ENCODE data around the gene AHCYL2.

AHCYL2 gene

GRCh38 chr7:129224251-129225205, at the start of gene AHCYL2:
Gene AHCYL2 (plus strand): TSS chr7:129225030.
- FAIRE-seq = no peak

DNA sequence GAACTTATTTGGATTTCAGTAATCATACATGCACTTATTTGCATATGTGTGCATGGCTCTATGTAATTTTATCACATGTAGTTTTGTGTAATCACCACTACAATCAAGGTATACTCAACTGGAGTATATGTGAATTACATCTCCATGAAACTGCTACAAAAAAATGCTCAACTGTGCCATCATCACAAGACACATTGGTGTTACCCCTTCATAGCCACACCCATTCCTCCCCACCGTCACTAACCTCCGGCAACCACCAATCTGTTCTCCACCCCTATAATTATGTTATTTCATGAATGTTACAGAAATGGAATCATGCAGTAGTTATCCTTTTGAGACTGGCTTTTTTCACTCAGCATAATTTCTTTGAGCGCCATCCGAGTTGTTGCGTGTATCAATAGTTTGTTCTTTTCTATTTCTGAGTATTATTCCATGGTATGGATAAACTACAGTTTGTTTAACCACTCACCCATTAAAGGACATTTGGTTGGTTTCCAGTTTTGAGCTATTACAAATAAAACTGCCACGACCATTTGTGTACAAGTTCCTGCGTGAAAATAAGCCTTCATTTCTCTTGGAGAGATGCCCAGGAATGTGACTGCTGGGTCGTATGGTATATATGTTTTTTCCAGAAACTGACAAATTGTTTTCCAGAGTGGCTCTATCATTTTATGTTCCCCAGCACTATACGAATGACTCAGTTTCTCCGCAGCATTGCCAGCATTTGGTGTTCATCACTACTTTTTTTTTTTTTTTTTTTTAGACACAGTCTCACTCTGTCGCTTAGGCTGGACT, 47.7 kb upstream of the AHCYL2 start:
- FAIRE-seq = no peak

DNA sequence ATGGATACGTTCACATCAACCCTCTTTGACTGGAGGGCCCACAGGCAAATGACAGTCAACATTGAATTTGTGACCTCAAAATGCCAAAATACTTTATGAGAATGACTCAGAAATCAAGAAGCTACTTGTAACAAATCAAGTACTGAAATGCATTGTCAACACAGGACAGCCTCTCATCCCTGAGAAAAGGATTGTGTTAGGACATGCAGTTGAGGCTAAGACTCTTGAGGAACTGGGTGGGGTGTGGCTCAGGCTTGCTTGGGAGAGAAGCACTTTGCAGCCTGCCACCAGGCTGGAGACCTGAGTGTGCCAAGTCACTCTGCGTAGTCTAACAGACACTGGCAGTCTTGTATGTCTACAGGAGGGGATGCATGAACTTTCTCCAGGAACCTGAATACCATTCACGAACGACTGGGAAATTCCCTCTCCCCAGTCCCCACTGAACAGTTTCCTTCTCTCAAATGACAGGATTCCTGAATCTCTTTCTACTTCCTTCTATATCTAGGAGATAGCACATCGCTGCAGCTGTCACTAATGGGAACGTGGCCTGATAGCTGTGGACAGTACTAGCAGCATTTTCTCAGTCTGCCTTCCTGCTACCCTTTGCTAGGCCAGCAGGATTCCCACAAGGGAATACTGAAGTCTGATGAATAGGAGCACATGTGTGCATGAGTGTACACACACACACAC, 39.7 kb upstream of the AHCYL2 start:
- no peak for FAIRE-seq

- no peak for FAIRE-seq
Observed at GRCh38 chr7:129186749-129187260, 38.0 kb upstream of the AHCYL2 start.

DNA sequence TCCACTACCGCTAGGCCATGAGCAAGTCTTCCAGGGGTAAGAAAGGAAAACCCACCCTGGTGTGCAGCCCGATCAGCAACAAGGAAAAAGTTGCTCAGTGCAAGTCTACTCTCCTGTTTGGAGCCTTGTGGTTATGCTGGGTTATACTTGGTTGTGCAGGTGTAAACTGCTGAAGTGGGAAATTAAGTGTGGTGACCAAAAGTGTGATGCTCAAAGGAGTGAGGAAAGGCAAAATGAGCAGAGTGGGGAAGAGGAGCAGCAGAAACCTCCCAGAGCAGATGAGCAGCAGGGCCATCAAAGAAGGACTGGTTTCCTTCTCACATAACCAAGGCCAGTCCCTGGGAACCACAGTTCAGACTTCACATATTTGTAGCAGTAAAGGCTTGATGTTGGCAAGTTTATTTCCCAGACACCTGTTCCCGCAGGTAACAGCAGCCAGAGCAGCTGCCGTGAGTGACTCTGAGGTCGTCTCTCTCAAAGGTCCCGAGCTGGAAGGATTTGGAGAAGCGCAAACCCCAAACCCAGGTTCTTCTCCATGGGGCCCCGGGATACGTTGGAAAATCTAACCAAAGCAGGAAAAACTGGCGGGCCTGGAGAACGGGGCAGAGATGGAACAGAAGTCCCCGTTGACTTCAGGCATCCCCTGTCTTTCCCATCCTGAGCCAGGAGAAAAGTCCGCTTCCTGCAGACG, 37.0 kb upstream of the AHCYL2 start:
- no peak for FAIRE-seq

DNA sequence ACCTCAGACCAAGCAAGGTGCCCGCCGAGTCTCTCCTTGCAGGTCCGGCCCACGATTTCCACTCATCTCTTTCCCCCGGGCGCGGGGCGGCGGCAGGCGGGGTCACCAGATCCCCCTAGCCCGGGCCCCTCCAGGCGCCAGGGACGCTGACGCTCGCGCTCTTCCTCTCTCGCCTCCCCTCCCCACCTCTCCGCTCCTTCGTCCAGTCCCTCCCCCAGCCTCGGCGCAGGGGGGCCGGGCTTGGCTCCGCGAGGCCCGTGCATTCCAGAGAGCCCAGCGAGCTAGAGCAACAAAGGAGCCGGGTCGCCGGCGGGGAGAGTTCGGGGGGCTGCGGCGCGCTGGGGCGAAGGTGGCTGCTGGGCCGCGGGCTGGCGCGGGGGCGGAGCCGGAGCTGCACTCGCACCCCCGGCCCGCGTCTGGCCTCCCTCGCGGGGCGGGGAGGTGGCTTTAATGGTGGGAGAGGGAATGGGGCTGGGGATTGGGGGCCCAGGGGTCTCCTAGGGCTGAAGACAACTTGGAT, 36.4 kb upstream of the AHCYL2 start, which contains the start of gene SMO:
SMO (plus strand) TSS at position 262 of the 520 bp plus-strand sequence. CDS start 519 bp downstream, outside the sequence.
- FAIRE-seq = no peak

GRCh38 chr7:129188892-129189660, 35.8 kb upstream of the AHCYL2 start:
- no peak for FAIRE-seq

GRCh38 chr7:129189661-129190310, 35.0 kb upstream of the AHCYL2 start:
- FAIRE-seq = no peak

GRCh38 chr7:129191272-129191671, 33.6 kb upstream of the AHCYL2 start:
- FAIRE-seq = no peak

DNA sequence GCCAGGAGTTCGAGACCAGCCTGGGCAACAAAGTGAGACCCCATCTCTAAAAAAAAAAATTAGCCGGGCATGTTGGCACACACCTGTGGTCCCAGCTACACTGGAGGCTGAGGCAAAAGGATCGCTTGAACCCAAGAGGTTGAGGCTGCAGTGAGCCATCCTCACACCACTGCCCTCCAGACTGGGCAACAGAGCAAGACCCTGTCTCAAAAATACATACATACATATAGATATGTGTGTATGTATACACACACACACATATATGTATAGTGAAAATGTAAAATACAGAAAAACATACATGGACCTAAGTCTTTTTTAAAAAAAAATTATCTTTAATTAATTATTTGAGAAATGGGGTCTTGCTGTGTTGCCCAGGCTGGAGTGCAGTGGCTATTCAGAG, 30.9 kb upstream of the AHCYL2 start:
- no peak for FAIRE-seq

DNA sequence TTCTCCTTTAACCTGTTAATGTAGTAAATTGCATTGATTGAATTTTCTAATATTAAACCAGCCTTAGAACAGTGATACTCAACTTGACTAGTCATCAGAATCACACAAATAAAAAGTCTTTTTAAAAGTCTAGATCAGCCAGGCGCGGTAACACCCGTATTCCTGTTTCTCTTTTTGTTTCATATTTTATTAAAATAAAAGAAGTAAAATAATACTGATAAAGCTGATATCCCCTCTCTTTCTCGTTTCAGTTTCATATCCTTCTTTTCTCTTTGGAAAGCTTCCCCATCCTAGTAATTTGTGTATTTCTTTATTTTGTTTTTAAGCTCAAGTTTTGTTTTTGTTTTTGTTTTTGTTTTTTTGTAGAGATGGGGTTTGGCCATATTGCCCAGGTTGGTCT, 27.1 kb upstream of the AHCYL2 start:
- FAIRE-seq = no peak

GRCh38 chr7:129199406-129199805, 25.4 kb upstream of the AHCYL2 start:
- FAIRE-seq = no peak

GRCh38 chr7:129202058-129202777, 22.6 kb upstream of the AHCYL2 start:
- FAIRE-seq = no peak

DNA sequence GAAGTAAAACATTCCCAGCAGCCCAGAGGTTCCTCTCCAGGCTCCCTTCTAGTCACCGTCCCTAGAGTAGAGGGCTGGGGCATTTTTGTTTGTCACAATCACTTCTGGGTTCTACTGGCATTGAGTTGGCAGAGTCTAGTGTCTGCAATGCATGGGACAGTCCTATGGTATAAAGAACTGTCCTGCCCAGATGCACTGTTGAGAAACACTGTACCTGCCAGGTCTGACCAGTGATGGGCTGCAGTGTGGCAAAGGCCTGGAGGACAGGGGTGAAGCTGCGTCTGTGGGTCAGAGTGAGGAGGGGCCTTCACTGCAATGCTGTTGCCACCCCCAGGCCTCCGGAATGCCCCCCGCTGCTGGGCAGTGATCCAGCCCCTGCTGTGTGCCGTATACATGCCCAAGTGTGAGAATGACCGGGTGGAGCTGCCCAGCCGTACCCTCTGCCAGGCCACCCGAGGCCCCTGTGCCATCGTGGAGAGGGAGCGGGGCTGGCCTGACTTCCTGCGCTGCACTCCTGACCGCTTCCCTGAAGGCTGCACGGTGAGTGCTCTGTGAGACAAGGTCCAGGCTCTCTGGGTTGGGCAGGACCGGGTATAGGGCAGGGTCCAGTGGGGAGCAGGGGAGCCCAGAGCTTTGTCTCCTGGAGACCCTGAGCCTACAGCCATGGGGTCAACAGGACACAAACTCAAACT, 21.6 kb upstream of the AHCYL2 start:
- no peak for FAIRE-seq

GRCh38 chr7:129205126-129205818, 19.6 kb upstream of the AHCYL2 start:
- FAIRE-seq = no peak

- FAIRE-seq = no peak
Observed at GRCh38 chr7:129205987-129206785, 18.6 kb upstream of the AHCYL2 start.

DNA sequence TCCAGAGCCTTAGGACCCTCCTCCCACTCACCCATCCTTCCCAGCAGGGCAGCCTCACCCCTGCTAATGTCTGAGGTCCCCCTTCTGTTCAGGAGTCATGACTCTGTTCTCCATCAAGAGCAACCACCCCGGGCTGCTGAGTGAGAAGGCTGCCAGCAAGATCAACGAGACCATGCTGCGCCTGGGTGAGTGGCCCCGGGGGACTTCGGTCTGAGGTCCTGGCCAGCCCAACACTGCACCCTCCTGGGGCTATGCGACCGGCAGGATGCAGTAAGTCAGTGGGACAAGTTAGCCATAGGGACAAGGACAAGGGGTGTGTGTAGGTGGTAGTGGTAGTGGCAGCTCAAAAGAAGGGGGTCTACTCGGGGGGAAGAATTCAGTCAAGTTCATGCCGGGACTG, 16.2 kb upstream of the AHCYL2 start:
- FAIRE-seq = no peak

All from colon (tissue), 2 donors.